Mucosa of descending colon (tissue), 3 donors: ENCODE measurements around the gene RAP1GAP. TPM values are rescaled to one million over a fixed set of nuclear protein-coding genes. Genes with fewer than 3 reads are reported as not detected.

ENCODE experiments used
- ATAC-seq: fragments of 200-7000 bp; cut with Tn5 transposase; one replicate; pipeline ENCODE4 v1.9.1; 2020; ENCODE audit warnings: mild to moderate bottlenecking, moderate library complexity
- DNase-seq, 3 donors: peaks; one replicate each; pipeline ENCODE4 v3.0.0-alpha.2; 2020
- H3K36me3 ChIP-seq: fragments of 200-600 bp; one replicate; pipeline ENCODE4 v1.8.0; 2021; ENCODE audit warnings: low read depth, mild to moderate bottlenecking
- H3K4me1 ChIP-seq: fragments of 200-600 bp; one replicate; pipeline ENCODE4 v1.8.0; 2021; ENCODE audit warnings: low read depth, mild to moderate bottlenecking
- H3K4me3 ChIP-seq: fragments of 200-600 bp; one replicate; pipeline ENCODE4 v1.8.0; 2021; ENCODE audit warnings: mild to moderate bottlenecking
- H3K9me3 ChIP-seq: fragments of 200-600 bp; one replicate; pipeline ENCODE4 v1.8.0; 2021; ENCODE audit warnings: mild to moderate bottlenecking
- intact Hi-C, 2 donors: fragments of 100-400 bp; cut with DNase I in 1 of 2; cut with micrococcal nuclease in 1 of 2; formaldehyde crosslinking; loops; one replicate each; pipeline versions ENCODE4 v1.11.0 to v1.11.1; 2022; cut with DNase I, micrococcal nuclease
- total RNA-seq, 3 donors: library from RNA; stranded (reverse); fragmentation: NEBNext Ultra II Directional in 2 of 3; extraction: Animal tissue kit (Norgen Biotek cat#: 25700) in 2 of 3; gene quantifications; one replicate each; pipeline versions ENCODE4 v1.2.1 to v1.2.4, GENCODE V29; 2021 to 2023
- TF ChIP-seq, protein P1 (sequence below): fragments of 200-600 bp; IDR thresholded peaks from one replicate; pipeline ENCODE4 v1.8.0; 2022; ENCODE audit warnings: antibody characterized with exemption, mild to moderate bottlenecking
- donor health status: DM: no; HTN: no; CAD: no; lungs with moderate emphysema.
- donor health status: DM: no; HTN: no; CAD: no.
- donor health status: DM: no; HTN: yes; CAD: no.

RAP1GAP gene
- total RNA-seq, 3 donors from 2014 or later: 15.7 to 59.6 (median 43.0) TPM

- Histone ChIP-seq H3K4me1 (peaks cover 12% of the 10 kb centered on the region), H3K4me3 (no peak overlapping the region), H3K9me3 (no peaks in the 10 kb centered on the region), H3K36me3 (no peaks in the 10 kb centered on the region)
- TF ChIP-seq, protein P1, sequence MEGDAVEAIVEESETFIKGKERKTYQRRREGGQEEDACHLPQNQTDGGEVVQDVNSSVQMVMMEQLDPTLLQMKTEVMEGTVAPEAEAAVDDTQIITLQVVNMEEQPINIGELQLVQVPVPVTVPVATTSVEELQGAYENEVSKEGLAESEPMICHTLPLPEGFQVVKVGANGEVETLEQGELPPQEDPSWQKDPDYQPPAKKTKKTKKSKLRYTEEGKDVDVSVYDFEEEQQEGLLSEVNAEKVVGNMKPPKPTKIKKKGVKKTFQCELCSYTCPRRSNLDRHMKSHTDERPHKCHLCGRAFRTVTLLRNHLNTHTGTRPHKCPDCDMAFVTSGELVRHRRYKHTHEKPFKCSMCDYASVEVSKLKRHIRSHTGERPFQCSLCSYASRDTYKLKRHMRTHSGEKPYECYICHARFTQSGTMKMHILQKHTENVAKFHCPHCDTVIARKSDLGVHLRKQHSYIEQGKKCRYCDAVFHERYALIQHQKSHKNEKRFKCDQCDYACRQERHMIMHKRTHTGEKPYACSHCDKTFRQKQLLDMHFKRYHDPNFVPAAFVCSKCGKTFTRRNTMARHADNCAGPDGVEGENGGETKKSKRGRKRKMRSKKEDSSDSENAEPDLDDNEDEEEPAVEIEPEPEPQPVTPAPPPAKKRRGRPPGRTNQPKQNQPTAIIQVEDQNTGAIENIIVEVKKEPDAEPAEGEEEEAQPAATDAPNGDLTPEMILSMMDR: no peak
- ATAC-seq (no peak), DNase-seq (no peak)
- intact Hi-C loops: no loop called here
Measured at GRCh38 chr1:21670956-21671902, 2.1 kb upstream of the RAP1GAP start.

DNA sequence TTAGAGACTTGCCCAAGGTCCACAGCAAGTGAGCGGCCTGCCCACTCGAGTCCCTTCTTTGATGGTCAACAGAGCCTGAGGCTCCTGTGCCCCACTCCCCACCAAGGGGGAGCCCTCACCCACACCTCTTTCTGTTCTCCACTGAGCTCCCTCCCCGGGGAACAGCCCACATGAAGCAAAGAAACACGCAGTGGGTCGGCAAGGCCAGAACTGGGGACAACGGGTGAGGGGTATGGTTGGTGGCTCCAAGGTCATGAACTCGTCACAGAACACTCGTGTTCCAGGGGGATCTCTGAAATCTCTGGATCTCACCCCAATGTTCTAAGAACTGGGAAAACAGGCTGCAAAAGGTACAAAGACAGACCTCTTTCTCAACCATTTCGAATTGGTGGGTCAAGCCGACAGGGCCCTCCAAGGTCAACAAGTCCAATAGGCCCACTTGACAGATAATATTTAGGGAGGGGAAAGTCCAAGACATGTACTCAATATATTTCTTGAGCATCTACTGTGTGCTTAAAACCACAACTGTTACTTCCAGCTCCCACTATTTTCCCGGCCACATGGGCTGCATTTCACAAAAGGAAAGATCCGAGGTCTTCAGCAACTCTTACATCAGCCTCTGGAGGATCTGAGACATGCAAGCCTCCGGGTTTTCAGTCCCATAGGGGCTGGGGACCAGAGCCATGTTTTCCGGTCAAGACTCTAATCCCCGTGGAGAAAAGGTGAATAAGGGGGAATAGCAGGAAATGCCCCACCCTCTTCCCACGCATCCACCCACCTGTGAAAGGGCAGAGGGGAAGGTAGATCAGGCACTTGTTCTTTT, 1.1 kb upstream of the RAP1GAP start:
- H3K36me3 ChIP-seq: no peaks in the 10 kb centered on the region
- peaks cover 12% of the 10 kb centered on the region for H3K4me1 ChIP-seq
- H3K4me3 ChIP-seq: no peak overlapping the region
- intact Hi-C loops: no loop called here
- DNase-seq (no peak), ATAC-seq (no peak)
- TF ChIP-seq, protein P1: no peak
- no peaks in the 10 kb centered on the region for H3K9me3 ChIP-seq

DNA sequence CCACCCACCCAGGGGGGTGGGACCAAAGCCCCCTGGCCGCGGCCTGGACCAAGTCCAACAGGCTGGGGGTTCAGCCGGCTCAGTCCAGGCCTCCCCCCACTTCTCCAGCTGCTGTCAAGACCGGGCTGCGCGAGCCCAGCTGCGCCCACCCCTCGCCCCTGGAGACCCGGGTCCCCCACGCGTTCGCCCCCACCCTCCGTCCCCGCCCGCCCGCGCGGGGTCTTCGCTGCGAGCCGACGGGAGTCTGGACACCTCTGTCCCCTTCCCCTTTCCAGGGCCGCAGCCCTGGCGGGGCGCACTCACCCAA, 253 bp downstream of the RAP1GAP start:
- peaks cover 12% of the 10 kb centered on the region for H3K4me1 ChIP-seq
- ATAC-seq (no peak), DNase-seq (peak in 2 of 3 donors; percentile 40 to 52)
- H3K9me3 ChIP-seq: no peaks in the 10 kb centered on the region
- H3K36me3 ChIP-seq: no peaks in the 10 kb centered on the region
- intact Hi-C loops: no loop called here
- TF ChIP-seq, protein P1: no peak
- no peak overlapping the region for H3K4me3 ChIP-seq

- ATAC-seq (no peak), DNase-seq (peak in 2 of 3 donors; percentile 25 to 50)
- TF ChIP-seq, protein P1: no peak
- intact Hi-C loops: no loop called here
- Histone ChIP-seq H3K4me1 (peaks cover 12% of the 10 kb centered on the region), H3K36me3 (no peaks in the 10 kb centered on the region), H3K4me3 (no peak overlapping the region), H3K9me3 (no peaks in the 10 kb centered on the region)
Measured at GRCh38 chr1:21668232-21668950, 766 bp downstream of the RAP1GAP start.
